SU-DHL-6 (cell line): ENCODE data around the gene TUBGCP6.

ENCODE experiments used
- EZH2phosphoT487 ChIP-seq: fragments of 200-600 bp; sonication (generic), shearing (Covaris generic); conservative IDR thresholded peaks from 2 replicates; pipeline ENCODE4 v1.6.1; 2018; ENCODE audit warnings: mild to moderate bottlenecking, antibody characterized with exemption, low read length, moderate library complexity, mixed read lengths
- TF ChIP-seq, protein P1 (sequence below): fragments of 200-600 bp; sonication (generic); IDR thresholded peaks from one replicate; pipeline ENCODE4 v1.5.1; 2017; ENCODE audit warnings: antibody characterized with exemption, mild to moderate bottlenecking, low read length, moderate library complexity; ENCODE audit not compliant: insufficient read depth, poor library complexity, severe bottlenecking

- TF ChIP-seq, protein P1, sequence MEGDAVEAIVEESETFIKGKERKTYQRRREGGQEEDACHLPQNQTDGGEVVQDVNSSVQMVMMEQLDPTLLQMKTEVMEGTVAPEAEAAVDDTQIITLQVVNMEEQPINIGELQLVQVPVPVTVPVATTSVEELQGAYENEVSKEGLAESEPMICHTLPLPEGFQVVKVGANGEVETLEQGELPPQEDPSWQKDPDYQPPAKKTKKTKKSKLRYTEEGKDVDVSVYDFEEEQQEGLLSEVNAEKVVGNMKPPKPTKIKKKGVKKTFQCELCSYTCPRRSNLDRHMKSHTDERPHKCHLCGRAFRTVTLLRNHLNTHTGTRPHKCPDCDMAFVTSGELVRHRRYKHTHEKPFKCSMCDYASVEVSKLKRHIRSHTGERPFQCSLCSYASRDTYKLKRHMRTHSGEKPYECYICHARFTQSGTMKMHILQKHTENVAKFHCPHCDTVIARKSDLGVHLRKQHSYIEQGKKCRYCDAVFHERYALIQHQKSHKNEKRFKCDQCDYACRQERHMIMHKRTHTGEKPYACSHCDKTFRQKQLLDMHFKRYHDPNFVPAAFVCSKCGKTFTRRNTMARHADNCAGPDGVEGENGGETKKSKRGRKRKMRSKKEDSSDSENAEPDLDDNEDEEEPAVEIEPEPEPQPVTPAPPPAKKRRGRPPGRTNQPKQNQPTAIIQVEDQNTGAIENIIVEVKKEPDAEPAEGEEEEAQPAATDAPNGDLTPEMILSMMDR = no peak
- no peak for TF ChIP-seq EZH2phosphoT487
These were observed 19.4 kb upstream of the TUBGCP6 start for GRCh38 chr22:50264104-50264745.
